Lower lobe of right lung (tissue), 2 donors: ENCODE measurements around the gene SEMA3G. TPM values are rescaled to one million over a fixed set of nuclear protein-coding genes. Genes with fewer than 3 reads are reported as not detected.

Experiments
- ATAC-seq, 2 donors: fragments of 200-7000 bp; cut with Tn5 transposase; one replicate each; pipeline ENCODE4 v1.9.1; 2020 to 2022; ENCODE audit warnings: mild to moderate bottlenecking in 2 of 2, moderate library complexity in 2 of 2
- DNase-seq: peaks from one replicate; pipeline ENCODE4 v3.0.0-alpha.2; 2020
- H3K27ac ChIP-seq: fragments of 200-600 bp; one replicate; pipeline ENCODE4 v1.8.0; 2022
- H3K27me3 ChIP-seq: fragments of 200-600 bp; one replicate; pipeline ENCODE4 v1.8.0; 2022; ENCODE audit warnings: low read depth
- H3K36me3 ChIP-seq: fragments of 200-600 bp; one replicate; pipeline ENCODE4 v1.8.0; 2022; ENCODE audit warnings: mild to moderate bottlenecking
- H3K4me1 ChIP-seq: fragments of 200-600 bp; one replicate; pipeline ENCODE4 v1.8.0; 2022
- H3K4me3 ChIP-seq: fragments of 200-600 bp; one replicate; pipeline ENCODE4 v1.8.0; 2022; ENCODE audit warnings: mild to moderate bottlenecking
- H3K9me3 ChIP-seq: fragments of 200-600 bp; one replicate; pipeline ENCODE4 v1.8.0; 2022
- intact Hi-C: fragments of 100-400 bp; cut with DNase I; formaldehyde crosslinking; loops from one replicate; pipeline ENCODE4 v1.11.0; 2022
- total RNA-seq: library from RNA; stranded (reverse); fragmentation: NEBNext Ultra II Directional; extraction: Animal tissue kit (Norgen Biotek cat#: 25700); gene quantifications from one replicate; pipeline ENCODE4 v1.2.1, GENCODE V29; 2021
- TF ChIP-seq, protein P1 (sequence below): fragments of 200-600 bp; IDR thresholded peaks from one replicate; pipeline ENCODE4 v1.8.0; 2022; ENCODE audit warnings: antibody characterized with exemption, mild to moderate bottlenecking
- donor health status: DM: no; HTN: yes; CAD: no; lungs with severe emphysema.

The SEMA3G gene
- total RNA-seq, 1 donor from 2014 or later, result 23.6 TPM

- intact Hi-C loops, result no loop called here
- Histone ChIP-seq H3K27ac (no peak overlapping the region), H3K27me3 (no peaks in the 10 kb centered on the region), H3K4me3 (no peak overlapping the region), H3K4me1 (peaks cover 16% of the 10 kb centered on the region), H3K9me3 (no peaks in the 10 kb centered on the region), H3K36me3 (peaks cover 86% of the 10 kb centered on the region)
- DNase-seq (peak; percentile 28), ATAC-seq (no peak)
- TF ChIP-seq, protein P1, sequence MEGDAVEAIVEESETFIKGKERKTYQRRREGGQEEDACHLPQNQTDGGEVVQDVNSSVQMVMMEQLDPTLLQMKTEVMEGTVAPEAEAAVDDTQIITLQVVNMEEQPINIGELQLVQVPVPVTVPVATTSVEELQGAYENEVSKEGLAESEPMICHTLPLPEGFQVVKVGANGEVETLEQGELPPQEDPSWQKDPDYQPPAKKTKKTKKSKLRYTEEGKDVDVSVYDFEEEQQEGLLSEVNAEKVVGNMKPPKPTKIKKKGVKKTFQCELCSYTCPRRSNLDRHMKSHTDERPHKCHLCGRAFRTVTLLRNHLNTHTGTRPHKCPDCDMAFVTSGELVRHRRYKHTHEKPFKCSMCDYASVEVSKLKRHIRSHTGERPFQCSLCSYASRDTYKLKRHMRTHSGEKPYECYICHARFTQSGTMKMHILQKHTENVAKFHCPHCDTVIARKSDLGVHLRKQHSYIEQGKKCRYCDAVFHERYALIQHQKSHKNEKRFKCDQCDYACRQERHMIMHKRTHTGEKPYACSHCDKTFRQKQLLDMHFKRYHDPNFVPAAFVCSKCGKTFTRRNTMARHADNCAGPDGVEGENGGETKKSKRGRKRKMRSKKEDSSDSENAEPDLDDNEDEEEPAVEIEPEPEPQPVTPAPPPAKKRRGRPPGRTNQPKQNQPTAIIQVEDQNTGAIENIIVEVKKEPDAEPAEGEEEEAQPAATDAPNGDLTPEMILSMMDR, result no peak
These were observed 39.8 kb downstream of the SEMA3G start for GRCh38 chr3:52405066-52405465.

GRCh38 chr3:52404391-52404790 is 40.5 kb downstream of the SEMA3G start:
- peaks cover 91% of the 10 kb centered on the region for H3K36me3 ChIP-seq
- DNase-seq (no peak), ATAC-seq (no peak)
- no peak overlapping the region for H3K4me3 ChIP-seq
- intact Hi-C loops, result no loop called here
- no peaks in the 10 kb centered on the region for H3K27me3 ChIP-seq
- no peak overlapping the region for H3K27ac ChIP-seq
- no peaks in the 10 kb centered on the region for H3K9me3 ChIP-seq
- TF ChIP-seq, protein P1, result no peak
- peaks cover 16% of the 10 kb centered on the region for H3K4me1 ChIP-seq

DNA sequence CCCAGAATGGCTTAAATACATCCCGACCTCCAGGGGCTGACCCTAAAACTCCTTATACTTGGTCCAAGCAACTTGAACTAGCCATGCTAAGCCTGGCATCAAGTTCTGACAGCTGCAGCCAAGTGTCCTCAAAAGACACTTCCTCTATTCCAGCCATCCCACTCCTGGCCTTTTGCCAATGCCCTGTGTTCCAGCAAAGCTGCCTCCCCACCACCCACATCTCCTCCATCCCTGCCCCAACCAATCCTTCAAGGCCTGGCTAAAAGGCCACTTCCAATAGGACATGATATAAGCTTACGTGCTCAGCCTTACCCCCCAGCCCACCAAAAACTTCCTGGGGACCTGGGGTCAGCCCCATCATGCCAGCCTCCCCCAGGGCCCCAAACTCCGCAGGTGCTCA is 40.9 kb downstream of the SEMA3G start:
- peaks cover 12% of the 10 kb centered on the region for H3K4me1 ChIP-seq
- ATAC-seq, result no peak
- no peak overlapping the region for H3K4me3 ChIP-seq
- intact Hi-C loops, result no loop called here
- no peak overlapping the region for H3K27ac ChIP-seq
- no peaks in the 10 kb centered on the region for H3K9me3 ChIP-seq
- no peak for DNase-seq
- H3K27me3 ChIP-seq, result no peaks in the 10 kb centered on the region
- peaks cover 94% of the 10 kb centered on the region for H3K36me3 ChIP-seq
- TF ChIP-seq, protein P1, result no peak

- peaks cover 96% of the 10 kb centered on the region for H3K36me3 ChIP-seq
- no peaks in the 10 kb centered on the region for H3K9me3 ChIP-seq
These were observed 41.5 kb downstream of the SEMA3G start for GRCh38 chr3:52403271-52403841.

GRCh38 chr3:52402706-52403270 is 42.1 kb downstream of the SEMA3G start:
- intact Hi-C loops, result no loop called here
- H3K36me3 ChIP-seq, result peaks cover 96% of the 10 kb centered on the region
- ATAC-seq, result no peak
- H3K27me3 ChIP-seq, result no peaks in the 10 kb centered on the region
- H3K27ac ChIP-seq, result no peak overlapping the region
- H3K4me1 ChIP-seq, result peaks cover under 1% of the 10 kb centered on the region
- no peaks in the 10 kb centered on the region for H3K9me3 ChIP-seq
- no peak overlapping the region for H3K4me3 ChIP-seq
- TF ChIP-seq, protein P1, result no peak
- peak; percentile 14 for DNase-seq

More at GRCh38 chr3:52403271-52403841, 41.5 kb downstream of the SEMA3G start:
- no peaks in the 10 kb centered on the region for H3K27me3 ChIP-seq
- no peak overlapping the region for H3K27ac ChIP-seq
- TF ChIP-seq, protein P1, result no peak
- DNase-seq, result peak; percentile 38
- no peak overlapping the region for H3K4me3 ChIP-seq
- ATAC-seq, result no peak
- peaks cover 6% of the 10 kb centered on the region for H3K4me1 ChIP-seq
- intact Hi-C loops, result no loop called here
